Measurements from ENCODE around the gene ARHGAP29.

Gene ARHGAP29

DNA sequence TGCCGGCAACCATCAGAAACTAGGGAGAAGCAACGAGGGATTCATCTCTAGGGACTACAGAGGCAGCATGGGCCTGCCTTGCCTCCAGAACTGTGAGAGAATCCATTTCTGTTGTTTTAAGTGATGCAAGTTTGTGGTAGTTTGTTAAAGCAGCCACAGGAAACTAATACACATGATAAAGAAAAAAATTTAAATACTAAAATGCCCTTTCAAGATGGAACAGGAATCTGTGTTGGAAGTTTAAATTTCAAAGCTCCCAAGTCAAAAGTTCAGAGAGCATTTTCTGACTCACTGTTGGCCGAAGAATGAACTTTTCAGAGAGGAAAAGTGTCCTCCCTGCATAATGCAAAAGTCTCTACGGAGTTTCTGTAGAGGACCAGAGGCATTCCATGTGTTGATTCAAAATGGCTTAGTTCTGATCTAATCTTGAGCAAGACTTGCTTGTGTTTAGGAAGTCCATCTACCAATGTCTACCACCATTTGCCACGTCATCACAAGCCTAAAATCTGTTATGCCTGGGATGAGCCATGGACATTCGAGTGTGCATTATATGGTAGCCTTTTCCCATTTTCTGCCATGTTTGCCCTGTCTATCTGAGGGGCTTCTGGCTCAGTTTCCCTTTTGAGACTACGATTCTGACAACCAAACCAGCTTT lies 22.4 kb upstream of the ARHGAP29 start:
- no peak for DNase-seq (ENCODE audit: low spot score)

DNA sequence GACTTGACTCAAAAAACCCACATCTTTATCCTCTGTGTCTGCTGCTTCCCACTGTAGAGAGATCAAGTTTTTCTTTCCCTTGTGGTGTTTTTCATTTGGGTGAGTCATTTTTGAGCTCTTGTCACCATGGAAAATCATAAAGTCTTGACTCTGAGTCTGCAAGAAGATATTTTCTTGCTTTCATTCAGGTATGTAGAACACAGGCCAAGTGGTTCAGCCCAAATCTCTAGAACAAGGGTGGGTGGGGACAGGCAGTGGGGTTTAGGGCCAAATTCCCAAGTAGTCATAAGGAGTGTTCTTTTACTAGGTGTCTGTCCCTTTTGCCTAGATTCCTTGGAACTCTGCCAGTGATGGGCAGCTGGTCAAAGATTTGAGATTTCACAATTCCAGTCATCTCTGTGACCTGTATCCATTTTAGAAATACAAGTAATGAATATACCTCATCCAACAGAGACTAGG lies 21.5 kb upstream of the ARHGAP29 start:
- no peak for DNase-seq (ENCODE audit: low spot score)

DNA sequence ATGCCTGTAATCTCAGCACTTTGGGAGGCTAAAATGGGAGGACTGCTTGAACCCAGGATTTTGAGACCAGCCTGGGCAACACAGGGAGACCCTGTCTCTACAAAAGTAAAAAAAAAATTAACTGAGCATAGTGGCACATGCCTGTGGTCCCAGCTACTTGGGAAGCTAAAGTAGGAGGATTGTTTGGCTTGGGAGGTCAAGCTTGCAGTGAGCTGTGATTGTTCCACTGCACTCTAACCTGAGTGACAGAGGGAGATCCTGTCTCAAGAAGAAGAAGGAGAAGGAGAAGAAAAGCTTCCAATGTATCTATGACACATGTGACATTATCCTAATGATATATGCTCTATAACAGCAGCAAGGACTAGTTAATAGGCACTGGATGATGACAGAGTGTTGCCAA lies 20.1 kb upstream of the ARHGAP29 start:
- DNase-seq (ENCODE audit: low spot score), result no peak

DNA sequence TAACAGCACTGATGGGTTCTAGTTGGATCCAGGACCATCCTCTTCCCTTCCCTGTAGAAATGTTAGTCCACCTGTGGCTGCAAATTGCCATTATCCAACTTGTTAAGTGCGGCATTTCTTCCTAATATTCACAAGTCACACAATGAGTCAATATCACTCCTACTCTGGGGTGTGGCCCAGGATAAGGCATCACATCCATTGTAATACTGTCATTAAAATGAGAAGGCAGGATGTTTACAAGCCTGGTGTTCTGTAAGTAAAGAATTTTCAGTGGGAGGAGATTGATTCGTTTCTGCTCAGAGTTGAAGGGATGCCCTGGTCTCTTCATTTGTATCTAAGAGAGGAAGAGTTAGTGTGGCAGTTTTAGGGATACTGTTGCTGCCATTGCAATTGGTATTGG lies 18.1 kb upstream of the ARHGAP29 start:
- DNase-seq (ENCODE audit: low spot score), result no peak

DNA sequence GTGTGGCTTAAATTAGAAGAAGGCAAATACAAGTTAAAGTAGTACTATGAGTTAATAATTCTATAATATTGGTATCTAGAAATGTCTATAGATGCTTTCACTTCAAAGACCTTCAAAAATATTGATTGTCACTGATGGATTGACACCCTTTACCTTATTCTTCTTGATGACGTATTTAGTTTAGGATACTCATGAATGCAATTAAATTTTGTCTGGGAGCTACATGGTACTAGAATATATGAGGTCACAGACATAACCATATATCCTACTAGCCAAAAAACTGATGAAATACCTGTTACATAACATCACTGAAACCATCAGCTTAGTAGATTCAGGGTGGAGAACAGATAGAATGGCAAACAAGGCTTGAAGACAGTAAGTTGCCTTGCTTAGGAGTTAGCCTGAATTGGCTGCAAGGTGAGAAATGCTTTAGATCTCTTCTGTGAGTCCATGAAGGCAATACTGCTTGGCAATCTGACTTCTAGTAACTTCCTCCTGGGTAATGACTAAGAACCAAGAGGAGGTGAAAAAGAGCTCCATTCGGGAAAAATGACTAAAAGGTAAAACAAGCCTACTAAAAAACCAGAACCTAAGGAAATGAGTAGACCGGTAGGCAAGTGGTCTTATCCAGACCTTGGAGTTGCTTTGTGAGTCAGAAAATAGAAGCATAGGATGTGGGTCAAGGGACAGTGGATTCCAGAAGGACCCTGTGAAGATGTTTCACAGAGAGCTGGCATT lies 16.9 kb upstream of the ARHGAP29 start:
- DNase-seq (ENCODE audit: low spot score), result no peak

DNA sequence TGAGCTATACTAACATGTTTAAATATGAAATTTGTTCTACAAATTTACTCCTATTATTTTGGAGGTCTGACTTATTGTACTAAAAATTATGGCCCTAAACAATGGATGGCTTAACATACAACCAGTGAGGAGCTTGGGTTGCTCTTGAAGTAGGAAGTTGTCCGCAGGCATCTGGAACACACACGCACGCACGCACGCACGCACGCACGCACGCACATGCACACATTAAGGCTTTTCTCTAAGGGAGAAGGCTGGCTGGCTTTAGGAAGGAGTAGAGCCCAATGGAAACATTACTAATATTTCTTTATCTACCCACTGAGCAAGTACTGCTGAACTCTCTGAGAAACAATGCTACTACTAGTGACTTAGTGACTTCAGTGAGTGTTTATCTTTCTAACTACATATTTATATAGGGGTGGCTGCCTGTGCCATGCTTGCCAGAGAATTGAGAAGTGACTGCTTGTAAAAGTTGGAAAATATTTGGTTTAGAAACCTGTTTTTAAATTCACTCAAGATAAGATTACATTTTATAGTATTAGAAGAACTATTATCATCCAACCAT lies 16.2 kb upstream of the ARHGAP29 start:
- DNase-seq (ENCODE audit: low spot score), result no peak

DNA sequence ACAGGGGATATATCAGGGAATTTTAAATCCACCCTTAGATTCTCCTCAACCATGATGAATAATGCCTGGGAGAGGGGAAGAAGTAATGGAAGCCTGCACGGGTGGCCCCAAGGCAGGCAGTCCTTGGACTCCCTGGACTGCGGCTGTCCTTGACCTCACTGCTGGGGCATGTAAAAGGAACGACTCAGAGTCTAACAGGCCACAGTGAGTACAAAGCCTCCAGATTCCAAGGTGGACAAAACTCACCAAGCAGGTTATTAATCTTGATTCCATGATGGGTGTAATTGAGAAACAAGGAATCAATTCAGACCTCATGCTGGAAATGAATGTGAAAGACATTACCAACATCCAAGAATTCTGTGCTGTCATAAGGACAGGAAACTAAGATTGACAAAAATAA lies 13.0 kb upstream of the ARHGAP29 start:
- no peak for DNase-seq (ENCODE audit: low spot score)

DNA sequence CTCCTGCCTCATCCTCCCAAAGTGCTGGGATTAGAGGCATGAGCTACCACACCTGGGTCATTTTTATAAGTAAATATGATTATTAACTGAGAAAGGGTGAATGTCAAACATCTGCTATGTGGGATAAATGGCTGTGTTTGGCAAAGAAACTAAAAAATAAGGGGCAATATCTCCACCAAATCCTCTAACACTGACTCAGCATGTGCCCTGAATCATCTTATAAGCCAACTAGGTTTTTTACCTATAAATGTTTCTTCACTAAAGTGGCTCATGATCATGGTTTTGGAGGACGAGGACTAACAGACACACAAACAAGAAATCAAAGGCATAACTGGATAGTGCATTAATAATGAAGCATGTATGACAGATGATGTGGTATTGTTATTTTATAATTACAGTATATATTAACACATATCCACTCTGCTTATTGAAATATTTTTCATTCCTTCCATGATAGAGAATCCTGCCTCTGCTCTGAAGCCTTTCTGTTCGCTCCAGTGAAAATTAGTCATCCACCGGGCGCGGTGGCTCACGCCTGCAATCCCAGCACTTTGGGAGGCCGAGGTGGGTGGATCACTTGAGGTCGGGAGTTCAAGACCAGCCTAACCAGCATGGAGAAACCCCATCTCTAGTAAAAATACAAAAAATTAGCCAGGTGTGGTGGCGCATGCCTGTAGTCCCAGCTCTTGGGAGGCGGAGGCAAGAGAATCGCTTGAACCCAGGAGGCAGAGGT lies 11.7 kb upstream of the ARHGAP29 start:
- no peak for DNase-seq (ENCODE audit: low spot score)

DNA sequence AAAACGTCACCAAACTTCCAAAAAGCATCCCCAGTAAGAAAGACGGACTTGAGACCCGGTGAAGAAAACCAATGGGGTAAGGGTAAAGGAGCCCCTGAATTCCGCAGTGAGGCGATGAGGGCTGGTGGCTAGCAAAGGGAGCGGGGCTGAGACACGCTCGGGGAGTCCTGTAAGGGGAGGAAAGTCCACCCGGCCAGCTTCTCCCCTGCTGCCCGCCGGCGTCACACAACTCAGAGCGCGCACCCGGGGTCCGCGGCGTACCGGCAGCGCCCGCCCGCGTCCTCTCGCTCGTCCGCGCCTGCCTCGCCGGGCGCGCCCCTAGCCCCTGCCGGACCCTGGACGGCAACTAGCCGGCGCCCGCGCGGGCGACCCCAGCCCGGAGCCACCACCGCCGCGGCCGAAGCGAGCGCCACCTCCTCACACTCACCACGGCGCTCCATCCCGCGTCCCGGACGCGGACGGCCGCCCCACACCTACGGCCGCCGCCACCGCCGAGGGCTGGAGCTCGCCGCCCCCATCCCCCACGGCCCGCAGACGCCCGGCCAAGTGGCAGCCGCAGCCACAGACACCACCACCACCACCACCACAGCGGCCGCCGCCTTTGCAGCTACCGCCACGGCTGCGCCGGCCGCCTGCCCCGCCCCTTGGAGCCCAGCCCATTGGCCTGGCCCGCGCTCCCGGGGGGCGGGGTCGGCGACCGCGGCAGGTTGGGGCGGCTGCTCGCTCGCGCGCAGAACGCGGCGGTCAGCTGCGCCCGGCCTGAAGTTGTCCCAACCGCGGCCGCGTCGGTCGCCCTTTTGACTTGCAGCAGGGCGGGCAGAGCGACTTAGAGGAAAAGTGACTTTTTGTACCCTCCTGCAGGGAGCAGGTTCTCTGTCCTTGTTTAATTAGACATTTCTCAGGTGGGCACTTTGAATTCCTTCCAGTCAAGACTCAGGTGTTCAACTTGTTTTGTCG lies 10.0 kb upstream of the ARHGAP29 start:
- DNase-seq (ENCODE audit: low spot score), result peak; percentile 23

DNA sequence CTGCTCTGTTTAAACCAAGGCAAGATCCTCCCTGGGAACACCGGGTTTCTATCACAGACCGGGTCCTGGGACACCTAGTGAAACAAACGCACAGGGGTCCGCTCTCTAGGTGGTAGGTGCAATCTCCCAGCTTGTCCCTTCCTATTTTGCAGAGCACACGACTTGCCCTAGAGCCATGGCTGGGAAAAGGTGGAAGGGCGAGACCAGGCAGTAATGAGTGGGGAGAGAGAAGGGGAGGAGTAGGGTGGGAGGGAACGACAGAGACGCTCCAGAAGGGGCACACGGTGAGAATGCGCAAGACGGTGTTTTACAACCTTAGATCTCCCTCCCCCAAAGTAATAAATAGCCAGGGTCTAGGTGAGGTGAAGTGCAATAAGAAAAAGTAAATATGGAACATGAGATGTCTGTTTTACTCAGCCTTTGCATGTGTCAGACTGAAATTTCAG lies 9.3 kb upstream of the ARHGAP29 start:
- DNase-seq (ENCODE audit: low spot score), result no peak

DNA sequence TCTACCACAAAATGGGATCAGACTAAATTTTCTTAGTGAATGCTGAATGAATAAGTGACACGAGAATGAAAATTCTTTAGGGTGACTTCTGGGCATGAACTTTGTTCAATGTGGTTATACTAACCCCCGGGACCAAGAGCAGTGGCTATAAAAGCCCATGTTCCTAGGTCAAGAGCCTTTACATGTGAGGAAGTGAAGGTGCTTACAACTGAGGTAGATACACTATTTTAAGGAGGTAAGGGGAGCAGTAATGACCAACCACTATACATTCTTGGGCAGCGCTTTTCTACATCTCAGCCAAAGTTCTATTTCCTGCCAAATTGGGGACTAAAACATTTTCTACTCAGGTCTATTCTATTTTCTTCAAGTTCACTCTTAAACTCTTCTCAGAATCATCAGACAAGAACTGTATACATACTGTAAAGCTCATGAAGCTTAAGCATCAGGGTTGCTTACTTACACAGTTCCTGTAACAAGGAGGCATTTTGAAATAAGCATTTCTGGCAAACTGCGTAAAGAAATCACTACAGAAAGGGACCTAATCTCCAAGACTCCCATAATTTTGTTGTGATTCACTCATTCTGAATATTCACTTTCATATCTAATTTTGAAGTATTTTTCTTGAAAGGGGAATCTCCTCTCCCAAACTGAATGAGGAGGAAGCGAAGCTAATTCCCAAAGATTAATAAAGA lies 8.5 kb upstream of the ARHGAP29 start:
- no peak for DNase-seq (ENCODE audit: low spot score)

DNA sequence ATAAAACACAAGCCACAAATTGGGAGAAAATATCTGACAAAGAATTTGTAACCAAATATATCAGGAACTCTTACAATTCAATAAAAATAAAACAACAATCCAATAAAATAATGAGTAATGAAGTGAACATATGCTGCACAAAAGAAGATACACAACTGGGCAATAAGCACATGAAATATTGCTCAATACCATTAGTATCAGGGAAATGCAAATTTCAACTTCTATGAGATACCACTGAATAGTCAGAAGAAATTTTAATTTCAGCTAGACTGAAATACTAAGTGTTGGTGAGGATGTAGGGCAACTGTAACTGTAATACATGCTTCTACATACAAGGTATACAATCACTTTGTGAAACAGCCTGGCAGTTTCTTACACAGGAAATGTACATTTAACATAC lies 7.4 kb upstream of the ARHGAP29 start:
- no peak for DNase-seq (ENCODE audit: low spot score)

DNA sequence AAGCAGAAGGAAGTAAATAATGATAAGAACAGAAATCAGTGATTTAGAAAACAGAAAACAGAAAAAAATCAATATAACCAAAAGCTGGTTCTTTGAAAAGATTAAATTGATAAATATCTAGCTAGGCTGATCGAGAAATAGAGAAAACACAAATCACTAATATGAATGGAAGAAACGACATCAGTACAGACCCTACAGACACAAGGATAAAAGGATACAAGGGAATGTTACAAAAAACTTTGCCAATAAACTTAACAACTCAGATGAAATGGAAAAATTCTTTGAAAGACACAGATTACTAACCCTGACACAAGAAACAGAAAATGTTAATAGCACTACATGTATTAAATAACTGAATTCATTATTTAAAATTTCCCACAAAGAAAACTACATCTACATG lies 6.3 kb upstream of the ARHGAP29 start:
- DNase-seq (ENCODE audit: low spot score), result no peak

DNA sequence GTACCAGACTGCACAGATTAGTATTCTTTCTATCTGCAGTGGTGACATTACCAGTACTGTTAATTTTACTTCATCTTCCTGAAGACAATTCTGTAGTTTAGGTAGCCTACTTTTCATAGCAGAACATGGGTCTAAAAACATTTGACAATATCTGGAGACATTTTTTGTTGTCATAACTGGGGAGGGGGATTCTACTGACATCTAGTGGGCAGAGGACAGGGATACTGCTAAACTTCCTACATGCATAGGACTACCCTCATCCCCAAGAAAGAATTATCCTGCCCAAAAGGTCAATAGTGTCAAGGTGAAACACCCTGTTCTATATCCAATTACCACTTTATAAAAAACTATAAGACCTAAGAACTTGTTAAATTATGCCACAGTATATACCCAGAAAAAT lies 3.4 kb upstream of the ARHGAP29 start:
- DNase-seq (ENCODE audit: low spot score), result no peak

DNA sequence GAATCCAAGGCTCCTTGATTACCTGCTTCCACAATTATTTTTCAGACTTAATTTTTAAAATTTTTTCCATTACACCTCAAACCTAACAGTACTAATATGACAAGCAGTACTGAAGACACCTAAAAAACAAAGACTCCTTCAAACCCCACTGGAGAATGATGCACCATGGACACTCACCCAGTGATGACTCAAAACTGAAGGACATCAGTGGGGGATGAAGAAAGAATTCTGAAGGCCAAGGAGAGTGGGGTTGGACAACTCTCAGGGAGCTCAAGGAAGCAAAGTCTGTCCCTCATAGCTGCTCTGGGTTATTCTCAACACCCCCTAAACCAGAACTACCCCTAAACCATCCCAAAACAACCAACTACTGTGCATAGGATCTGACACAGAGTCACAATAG lies 2.4 kb upstream of the ARHGAP29 start:
- DNase-seq (ENCODE audit: low spot score), result no peak

DNA sequence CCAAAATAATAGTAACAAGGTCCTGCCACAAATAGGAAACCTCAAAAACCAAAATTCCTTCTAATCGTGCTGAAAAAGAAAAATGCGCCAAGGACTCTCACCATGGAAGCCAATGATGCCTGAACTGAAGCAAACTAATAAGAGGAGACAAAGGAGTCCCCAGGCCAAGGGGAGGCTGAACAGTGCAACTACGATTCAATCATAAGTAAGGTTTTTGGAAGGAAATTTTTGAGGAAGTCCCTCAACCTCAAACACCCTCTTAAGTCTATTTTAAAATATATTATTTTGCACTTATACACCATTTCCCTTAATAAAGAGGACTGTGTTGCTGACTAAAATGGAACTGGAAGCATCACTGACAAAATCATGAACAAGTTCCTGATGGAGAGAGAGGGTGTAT lies 1.7 kb upstream of the ARHGAP29 start:
- DNase-seq (ENCODE audit: low spot score), result no peak

DNA sequence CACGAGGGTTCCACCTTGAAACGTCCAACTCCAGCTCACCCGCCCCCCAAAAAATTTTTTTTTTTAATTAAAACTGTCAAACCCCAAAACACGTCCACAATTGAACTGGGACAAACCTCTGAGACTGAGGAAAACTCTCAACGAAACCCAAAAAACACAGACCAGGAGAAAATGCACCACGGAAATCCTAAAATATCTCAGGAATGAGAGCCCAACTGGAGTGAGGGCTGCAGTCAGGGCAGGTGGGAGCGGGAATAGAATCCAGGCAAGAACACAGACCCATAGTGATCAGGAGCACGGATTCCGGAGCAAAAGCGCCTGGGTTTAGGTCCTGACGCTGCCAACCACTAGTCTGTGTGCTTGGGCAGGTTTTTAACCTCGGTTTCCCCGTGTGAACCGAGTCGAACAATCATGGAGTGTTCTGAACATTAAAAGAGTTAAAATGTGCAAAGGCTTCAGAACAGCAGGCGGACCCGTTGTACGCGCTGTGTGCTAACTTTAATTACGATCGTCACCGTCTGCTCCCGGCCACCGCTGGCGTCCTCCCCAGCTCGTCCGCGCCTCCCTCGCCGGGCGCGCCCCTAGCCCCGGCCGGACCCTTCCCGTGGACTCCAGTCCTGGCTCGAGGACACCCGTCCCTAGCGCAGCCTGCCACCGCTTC lies 624 bp downstream of the ARHGAP29 start:
- DNase-seq (ENCODE audit: low spot score), result no peak

DNA sequence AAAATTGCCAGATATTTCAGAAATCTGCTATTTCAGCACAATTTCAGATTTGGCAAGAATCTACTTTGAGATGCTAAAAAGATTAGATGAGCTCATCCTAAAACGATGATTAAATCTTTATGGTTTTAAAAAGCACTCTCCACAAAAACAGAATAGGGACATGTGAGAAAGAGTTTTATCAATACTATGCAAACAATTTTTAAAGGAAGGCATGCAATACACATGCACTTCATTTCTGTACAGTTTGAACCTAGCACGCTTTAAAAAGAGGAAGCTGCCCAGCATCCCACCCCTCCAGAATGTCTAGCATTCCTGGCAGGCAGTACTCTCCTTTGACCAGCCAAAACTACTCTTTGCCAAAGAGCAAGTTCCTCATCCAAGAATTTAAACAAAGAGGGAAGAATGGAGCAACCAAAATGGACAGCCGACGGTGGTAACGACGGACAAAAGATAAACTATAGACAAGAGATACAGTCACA lies 1.3 kb downstream of the ARHGAP29 start:
- no peak for DNase-seq (ENCODE audit: low spot score)

DNA sequence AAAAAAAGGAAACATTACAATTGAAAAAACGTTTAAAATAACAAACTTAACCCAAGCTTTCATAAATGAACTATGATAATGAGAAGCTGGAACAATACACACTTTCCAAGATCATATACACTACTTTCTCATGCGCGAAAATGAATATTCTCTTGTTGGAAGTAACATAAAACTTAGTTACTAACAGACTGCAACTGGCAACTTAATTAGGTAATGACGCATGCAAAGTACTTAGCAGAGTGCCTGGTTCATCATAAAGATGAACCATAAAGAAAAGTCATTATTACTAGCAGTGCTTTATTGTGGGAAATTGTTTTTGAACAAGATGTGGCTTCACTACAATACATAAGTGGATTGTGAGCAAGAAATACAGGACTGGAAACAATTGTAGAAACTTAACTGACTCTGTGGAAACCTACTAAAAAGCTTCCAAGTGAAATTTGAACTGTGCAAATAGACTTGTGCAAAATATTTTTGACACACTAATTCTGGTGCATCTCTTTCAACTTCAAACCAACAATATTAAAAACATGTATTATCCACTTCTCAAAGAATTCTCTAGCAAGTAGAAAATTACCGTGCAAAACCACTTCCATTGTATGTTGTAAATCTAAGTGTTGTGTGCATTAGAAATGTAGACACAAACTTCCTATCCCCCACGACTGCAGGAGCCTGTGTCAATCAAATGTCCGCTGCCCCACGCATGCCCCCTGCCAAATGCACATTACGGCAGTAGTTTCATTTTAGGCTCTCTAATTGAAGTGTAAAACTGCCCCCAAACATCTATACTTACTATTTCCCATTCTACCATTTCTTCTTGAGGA lies 2.0 kb downstream of the ARHGAP29 start:
- no peak for DNase-seq (ENCODE audit: low spot score)

Data from Ammon's horn (tissue), 1 donor.